GM13977 (cell line): Measurements from ENCODE around the gene RERG.

Source experiments
- DNase-seq: peaks from one replicate; pipeline ENCODE4 v3.0.0; 2012; ENCODE audit warnings: low spot score
- CTCF ChIP-seq: IDR thresholded peaks from 2 replicates; pipeline ENCODE4 v1.5.1; 2012; ENCODE audit warnings: mild to moderate bottlenecking, control low read depth; ENCODE audit not compliant: insufficient read depth; ENCODE audit errors: extremely low read depth, missing control alignments
- in situ Hi-C: fragments of 300-500 bp; cut with MboI; formaldehyde crosslinking; loops from one replicate; pipeline ENCODE4 v1.12.0; 2022; ENCODE audit warnings: low sequenced_read_pairs, low pct_unique_long_range_greater_than_20kb, mixed read lengths, inconsistent platforms; ENCODE audit not compliant: unreplicated experiment

Gene RERG

GRCh38 chr12:15184484-15184883 is 36.7 kb downstream of the RERG start:
- no peak for TF ChIP-seq CTCF
- no peak for DNase-seq
- in situ Hi-C loops: no loop called here

GRCh38 chr12:15183821-15184220 is 37.4 kb downstream of the RERG start:
- TF ChIP-seq CTCF: no peak
- in situ Hi-C loops: no loop called here
- no peak for DNase-seq

DNA sequence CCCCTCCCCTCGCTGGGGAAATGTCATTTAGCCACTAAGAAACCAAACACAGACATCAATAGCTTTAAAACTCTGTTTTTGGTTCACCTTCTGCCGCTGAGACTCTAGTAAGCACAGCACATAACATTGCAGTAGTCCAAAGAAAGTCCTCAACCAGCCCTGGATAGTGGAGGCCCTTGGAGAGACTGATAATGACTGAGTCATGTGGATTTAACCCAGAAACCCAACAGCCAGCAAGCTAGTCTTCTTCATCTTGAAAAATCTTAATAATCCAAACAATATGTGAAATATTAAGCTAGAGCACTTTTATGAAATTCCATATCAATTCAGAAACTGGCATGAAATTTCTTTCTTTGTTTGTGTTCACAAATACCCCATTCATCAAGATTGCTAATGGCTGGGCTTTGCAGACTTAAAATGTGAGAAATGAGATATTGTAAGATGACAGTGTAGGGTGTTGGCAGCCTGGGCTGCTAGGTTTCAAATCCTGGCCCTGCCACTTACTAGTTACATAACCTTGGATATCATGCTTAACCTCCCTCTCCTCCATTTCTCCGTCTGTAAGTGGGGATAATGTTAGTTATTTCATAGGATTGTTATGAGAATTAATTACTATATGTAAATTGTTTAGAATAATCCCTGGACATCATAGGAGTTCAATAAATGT is 40.1 kb downstream of the RERG start:
- DNase-seq: no peak
- in situ Hi-C loops: no loop called here
- TF ChIP-seq CTCF: no peak

GRCh38 chr12:15180325-15180724 is 40.9 kb downstream of the RERG start:
- TF ChIP-seq CTCF: no peak
- DNase-seq: no peak
- in situ Hi-C loops: no loop called here

GRCh38 chr12:15179672-15180071 is 41.5 kb downstream of the RERG start:
- in situ Hi-C loops: no loop called here
- no peak for DNase-seq
- no peak for TF ChIP-seq CTCF

DNA sequence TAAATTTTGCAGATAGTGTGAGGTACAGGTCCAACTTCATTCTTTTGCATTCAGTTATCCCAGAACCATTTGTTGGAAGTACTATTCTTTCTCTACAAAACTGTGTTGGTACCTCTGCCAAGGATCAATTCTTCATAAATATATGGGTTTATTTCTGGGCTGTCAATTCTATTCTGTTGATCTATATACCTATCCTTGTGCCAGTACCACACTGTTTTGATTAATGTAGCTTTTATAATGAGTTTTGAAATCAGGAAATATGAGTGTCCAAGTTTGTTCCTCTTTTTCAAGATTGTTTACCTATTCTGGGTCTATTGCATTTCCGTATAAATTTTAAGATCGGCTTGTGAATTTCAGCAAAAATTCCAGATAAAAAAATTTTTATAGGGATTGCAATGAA is 48.1 kb downstream of the RERG start:
- TF ChIP-seq CTCF: no peak
- in situ Hi-C loops: no loop called here
- DNase-seq: no peak
